Breast epithelium (tissue), 4 donors: Measurements from ENCODE around the gene NRG3. TPM values are rescaled to one million over a fixed set of nuclear protein-coding genes. Genes with fewer than 3 reads are reported as not detected.

ENCODE experiments used
- DNase-seq, 2 donors: peaks; one replicate each; pipeline ENCODE4 v3.0.0-alpha.2; 2019; ENCODE audit warnings: low spot score in 2 of 2
- H3K27ac ChIP-seq, 2 donors: fragments of 200-600 bp; sonication (generic) in 1 of 2; one replicate each; pipeline ENCODE4 v1.5.1; 2016 to 2019; ENCODE audit warnings: mild to moderate bottlenecking in 1 of 2
- H3K27me3 ChIP-seq, 2 donors: fragments of 200-600 bp; sonication (generic) in 1 of 2; one replicate each; pipeline versions ENCODE4 v1.5.1 to v1.6.0; 2017 to 2019; ENCODE audit warnings: control low read depth in 1 of 2, mild to moderate bottlenecking in 1 of 2
- H3K36me3 ChIP-seq: fragments of 200-600 bp; one replicate; pipeline ENCODE4 v1.5.1; 2019
- H3K4me1 ChIP-seq, 2 donors: fragments of 200-600 bp; sonication (generic); one replicate each; pipeline ENCODE4 v1.5.1; 2016 to 2019; ENCODE audit warnings: control low read depth in 1 of 2
- H3K4me3 ChIP-seq, 3 donors: fragments of 200-600 bp; sonication (generic); 1 replicate in 2 of 3; 2 replicates in 1 of 3; pipeline ENCODE4 v1.5.1; 2016 to 2019; ENCODE audit warnings: mild to moderate bottlenecking in 3 of 3, moderate library complexity in 2 of 3
- H3K9me3 ChIP-seq, 2 donors: fragments of 200-600 bp; sonication (generic) in 1 of 2; one replicate each; pipeline ENCODE4 v1.5.1; 2016 to 2019; ENCODE audit warnings: control low read depth in 1 of 2
- CTCF ChIP-seq, 3 donors: fragments of 450-650 bp; IDR thresholded peaks; one replicate each; pipeline ENCODE4 v1.5.1; 2016 to 2017; ENCODE audit warnings: antibody characterized with exemption in 3 of 3, mild to moderate bottlenecking in 3 of 3, moderate library complexity in 3 of 3
- POLR2A ChIP-seq: fragments of 450-650 bp; IDR thresholded peaks from one replicate; pipeline ENCODE4 v1.6.1; 2016; ENCODE audit warnings: antibody characterized with exemption, mild to moderate bottlenecking, moderate library complexity
- POLR2AphosphoS5 ChIP-seq, 3 donors: sonication (generic); formaldehyde crosslinking; IDR thresholded peaks; one replicate each; pipeline ENCODE4 v1.6.1; 2017; ENCODE audit warnings: antibody characterized with exemption in 3 of 3
- intact Hi-C: fragments of 100-400 bp; cut with DNase I; formaldehyde crosslinking; loops from one replicate; pipeline ENCODE4 v1.15.1; 2023; ENCODE audit warnings: low total_unique reads
- total RNA-seq, 3 donors: library from RNA; depleted of rRNA; stranded (reverse); fragments of >200 nt; gene quantifications; one replicate each; pipeline ENCODE4 v1.1.0, GENCODE V29; 2016

The NRG3 gene
- total RNA-seq, 3 donors from 2014 or later: 0.16 to 0.88 (median 0.33) TPM

- Histone ChIP-seq H3K27me3 (no peaks in the 10 kb centered on the region), H3K27ac (no peak overlapping the region), H3K9me3 (peaks cover 0 to 12% of the 10 kb centered on the region in 2 donors), H3K4me1 (no peaks in the 10 kb centered on the region), H3K4me3 (no peak overlapping the region), H3K36me3 (peaks cover 3% of the 10 kb centered on the region)
- intact Hi-C loops: no loop called here
- no peak for TF ChIP-seq CTCF (IDR thresholded peaks at IDR 0.05)
- TF ChIP-seq POLR2A: no peak
- no peak for TF ChIP-seq POLR2AphosphoS5 (IDR thresholded peaks at IDR 0.05)
- no peak for DNase-seq
Observed at GRCh38 chr10:82128527-82128926, 253.5 kb downstream of the NRG3 start.

- DNase-seq: no peak
- Histone ChIP-seq H3K36me3 (peaks cover 3% of the 10 kb centered on the region), H3K4me3 (no peak overlapping the region), H3K4me1 (no peaks in the 10 kb centered on the region), H3K27me3 (no peaks in the 10 kb centered on the region), H3K9me3 (peaks cover 0 to 14% of the 10 kb centered on the region in 2 donors), H3K27ac (no peak overlapping the region)
- no peak for TF ChIP-seq CTCF (IDR thresholded peaks at IDR 0.05)
- TF ChIP-seq POLR2A: no peak
- TF ChIP-seq POLR2AphosphoS5 (IDR thresholded peaks at IDR 0.05): no peak
- intact Hi-C loops: no loop called here
Observed at GRCh38 chr10:82136103-82136502, 261.1 kb downstream of the NRG3 start.

GRCh38 chr10:82144153-82144552 lies 269.2 kb downstream of the NRG3 start:
- TF ChIP-seq POLR2A (no peak), CTCF (IDR thresholded peaks at IDR 0.05) (no peak), POLR2AphosphoS5 (IDR thresholded peaks at IDR 0.05) (no peak)
- Histone ChIP-seq H3K27me3 (no peaks in the 10 kb centered on the region), H3K9me3 (no peaks in the 10 kb centered on the region), H3K36me3 (no peaks in the 10 kb centered on the region), H3K4me1 (no peaks in the 10 kb centered on the region), H3K27ac (no peak overlapping the region), H3K4me3 (no peak overlapping the region)
- no peak for DNase-seq
- intact Hi-C loops: no loop called here

- Histone ChIP-seq H3K4me3 (no peak overlapping the region), H3K4me1 (no peaks in the 10 kb centered on the region), H3K27ac (no peak overlapping the region), H3K36me3 (no peaks in the 10 kb centered on the region), H3K27me3 (no peaks in the 10 kb centered on the region), H3K9me3 (no peaks in the 10 kb centered on the region)
- DNase-seq: no peak
- TF ChIP-seq POLR2AphosphoS5 (IDR thresholded peaks at IDR 0.05) (no peak), POLR2A (no peak), CTCF (IDR thresholded peaks at IDR 0.05) (no peak)
- intact Hi-C loops: no loop called here
Observed at GRCh38 chr10:82148764-82149163, 273.8 kb downstream of the NRG3 start.

- H3K9me3 ChIP-seq: no peaks in the 10 kb centered on the region
- H3K27ac ChIP-seq: no peak overlapping the region
- no peak overlapping the region for H3K4me3 ChIP-seq
- TF ChIP-seq CTCF (IDR thresholded peaks at IDR 0.05) (no peak), POLR2A (no peak), POLR2AphosphoS5 (IDR thresholded peaks at IDR 0.05) (no peak)
- intact Hi-C loops: no loop called here
- no peaks in the 10 kb centered on the region for H3K4me1 ChIP-seq
- no peaks in the 10 kb centered on the region for H3K27me3 ChIP-seq
- DNase-seq: no peak
- no peaks in the 10 kb centered on the region for H3K36me3 ChIP-seq
Observed at GRCh38 chr10:82149674-82150073, 274.7 kb downstream of the NRG3 start.
